ENCODE results near the gene OR10V1. TPM values are rescaled to one million over a fixed set of nuclear protein-coding genes. Genes with fewer than 3 reads are reported as not detected.
A peak's percentile ranks its signal among the peaks of the same experiment; 100 is the strongest.

Gene OR10V1
- total and polyA plus RNA-seq, 9 of the 15 experiments (the other 6 are each of a cell fraction or from before 2014, with no cell fraction given) = not detected

- no peak for TF ChIP-seq CUX1 (CRISPR knock-in tag; IDR thresholded peaks at IDR 0.05)
- TF ChIP-seq MBD1 (CRISPR knock-in tag; IDR thresholded peaks at IDR 0.05) = peak; percentile 48; the same call in 1 of the 2 replicates
- TF ChIP-seq RBM39 (optimal IDR thresholded peaks at IDR 0.05; ENCODE audit: low read depth, low read length) = no peak
- peak; percentile 37 for TF ChIP-seq BRD9 (IDR thresholded peaks at IDR 0.05; ENCODE audit: low read depth, partially characterized antibody)
- TF ChIP-seq BHLHE40 (IDR thresholded peaks at IDR 0.05; ENCODE audit: low read length) = 0 out of 2 replicates have a peak, but pooled peaks have one; percentile 12
- TF ChIP-seq MAZ (CRISPR knock-in tag; conservative IDR thresholded peaks at IDR 0.05 in 1 of 2, IDR thresholded peaks at IDR 0.05 in 1 of 2) = peak in 1 of 2 experiments; percentile 62; a peak in 1 of 4 replicates
- TF ChIP-seq ZNF696 (CRISPR knock-in tag; conservative IDR thresholded peaks at IDR 0.05) = no peak
- peak; percentile 49 for TF ChIP-seq JUND (IDR thresholded peaks at IDR 0.05; ENCODE audit: borderline replicate concordance, low read depth, low read length)
- no peak; the same call in 2 of the 3 replicates for TF ChIP-seq JUND (tag; IDR thresholded peaks at IDR 0.05; ENCODE audit: borderline replicate concordance, low read depth, low read length)
- peak; percentile 19; the same call in 1 of the 2 replicates for TF ChIP-seq ZNF384 (IDR thresholded peaks at IDR 0.05; ENCODE audit: low read depth, low read length)
- TF ChIP-seq MTA3 (IDR thresholded peaks at IDR 0.05; ENCODE audit: borderline replicate concordance) = peak; percentile 27; the same call in 1 of the 2 replicates
- TF ChIP-seq ATF7 (IDR thresholded peaks at IDR 0.05) = peak; percentile 30; the same call in 1 of the 2 replicates
- no peak for TF ChIP-seq ZNF561 (CRISPR knock-in tag; conservative IDR thresholded peaks at IDR 0.05)
- no peak for TF ChIP-seq FOXK1 (CRISPR knock-in tag; IDR thresholded peaks at IDR 0.05; ENCODE audit: borderline replicate concordance)
- no peak for TF ChIP-seq CEBPZ (IDR thresholded peaks at IDR 0.05; ENCODE audit: borderline replicate concordance, low read depth, low read length)
- peak; percentile 85 for TF ChIP-seq SMC3 (conservative IDR thresholded peaks at IDR 0.05; ENCODE audit: insufficient read depth, low read depth, low read length)
Measured at GRCh38 chr11:59680287-59681154, 33.1 kb downstream of the OR10V1 start (continued).
